Measurements from ENCODE around the gene TOE1.

Gene TOE1

GRCh38 chr1:45386219-45386618 lies 46.2 kb downstream of the TOE1 start:
- Histone ChIP-seq H2BK120ac (ENCODE audit: low read depth, low read length) (no peak overlapping the region), H3K18ac (ENCODE audit: low read length) (no peak overlapping the region), H3K56ac (ENCODE audit: low read length) (no peak overlapping the region), H3K27ac (ENCODE audit: low read depth, low read length) (no peak overlapping the region), H3K4me1 (ENCODE audit: control insufficient read depth, low read depth, low read length) (no peaks in the 10 kb centered on the region), H4K8ac (ENCODE audit: low read depth, low read length) (no peak overlapping the region), H2AK5ac (ENCODE audit: low read length) (no peak overlapping the region), H3K27me3 (ENCODE audit: insufficient read depth, low read length, poor library complexity) (no peaks in the 10 kb centered on the region), H3K4me3 (ENCODE audit: low read length) (no peak overlapping the region), H3K36me3 (ENCODE audit: control insufficient read depth, insufficient read depth, low read length) (no peaks in the 10 kb centered on the region), H3K79me2 (ENCODE audit: control insufficient read depth, insufficient read depth, low read length) (no peaks in the 10 kb centered on the region), H3K4ac (ENCODE audit: low read depth, low read length) (no peak overlapping the region), H3K79me1 (ENCODE audit: low read length) (no peaks in the 10 kb centered on the region), H2BK15ac (replicated peaks; ENCODE audit: low read depth) (no peak overlapping the region), H3K23ac (ENCODE audit: low read length) (no peak overlapping the region), H3K4me2 (ENCODE audit: low read length) (no peak overlapping the region), H4K5ac (ENCODE audit: low read length) (no peak overlapping the region), H3K9ac (ENCODE audit: low read length) (no peak overlapping the region), H2BK5ac (ENCODE audit: low read length) (no peak overlapping the region)
- DNase-seq: no peak
- no CpG with 5 or more reads among the region's 3 CpGs for WGBS (ENCODE audit: extremely low coverage, insufficient coverage, low lambda C conversion rate)

Measured in mesendoderm (in vitro differentiated cells).